Osteocyte (in vitro differentiated cells): ENCODE results near the gene LRCH1. TPM values are rescaled to one million over a fixed set of nuclear protein-coding genes. Genes with fewer than 3 reads are reported as not detected.
"Not testable (repeated sequence)": the region's sequence is repeated elsewhere in the genome, so short reads cannot be mapped to it uniquely, and the experiment has no call there.

ENCODE experiments used
- DNase-seq: peaks from one replicate; pipeline ENCODE4 v3.0.0; 2021; ENCODE audit warnings: mixed read lengths; ENCODE audit not compliant: unreplicated experiment; ENCODE audit errors: extremely low spot score
- H3K27ac Mint-ChIP-seq: one replicate; pipeline ENCODE4 v1.8.0; 2021; ENCODE audit warnings: mild to moderate bottlenecking, mixed read lengths; ENCODE audit not compliant: unreplicated experiment
- H3K27me3 Mint-ChIP-seq: one replicate; pipeline ENCODE4 v1.8.0; 2021; ENCODE audit warnings: mixed read lengths; ENCODE audit not compliant: unreplicated experiment
- H3K36me3 Mint-ChIP-seq: one replicate; pipeline ENCODE4 v1.8.0; 2021; ENCODE audit warnings: mixed read lengths; ENCODE audit not compliant: unreplicated experiment
- H3K4me1 Mint-ChIP-seq: one replicate; pipeline ENCODE4 v1.8.0; 2021; ENCODE audit warnings: mixed read lengths; ENCODE audit not compliant: unreplicated experiment
- H3K4me3 Mint-ChIP-seq: one replicate; pipeline ENCODE4 v1.8.0; 2021; ENCODE audit warnings: mild to moderate bottlenecking, moderate library complexity, mixed read lengths; ENCODE audit not compliant: unreplicated experiment
- H3K9me3 Mint-ChIP-seq: one replicate; pipeline ENCODE4 v1.8.0; 2021; ENCODE audit warnings: mixed read lengths; ENCODE audit not compliant: unreplicated experiment
- total RNA-seq: library from RNA; stranded (reverse); gene quantifications from 2 replicates; pipeline ENCODE4 v1.2.1, GENCODE V29; 2021
- TF ChIP-seq, protein P1 (sequence below): fragments of 200-600 bp; sonication (generic); IDR thresholded peaks from 2 replicates; pipeline ENCODE4 v1.5.0; 2021; ENCODE audit warnings: antibody characterized with exemption, mild to moderate bottlenecking, moderate library complexity

The LRCH1 gene
- total RNA-seq, 1 donor from 2014 or later, result 13.9 TPM

GRCh38 chr13:46516599-46517338, 36.2 kb upstream of the LRCH1 start:
- no peaks in the 10 kb centered on the region for H3K9me3 Mint-ChIP-seq
- H3K4me3 Mint-ChIP-seq, result no peak overlapping the region
- DNase-seq, result no peak
- H3K27me3 Mint-ChIP-seq, result no peaks in the 10 kb centered on the region
- no peak overlapping the region for H3K27ac Mint-ChIP-seq
- peaks cover 16% of the 10 kb centered on the region for H3K4me1 Mint-ChIP-seq
- TF ChIP-seq, protein P1, sequence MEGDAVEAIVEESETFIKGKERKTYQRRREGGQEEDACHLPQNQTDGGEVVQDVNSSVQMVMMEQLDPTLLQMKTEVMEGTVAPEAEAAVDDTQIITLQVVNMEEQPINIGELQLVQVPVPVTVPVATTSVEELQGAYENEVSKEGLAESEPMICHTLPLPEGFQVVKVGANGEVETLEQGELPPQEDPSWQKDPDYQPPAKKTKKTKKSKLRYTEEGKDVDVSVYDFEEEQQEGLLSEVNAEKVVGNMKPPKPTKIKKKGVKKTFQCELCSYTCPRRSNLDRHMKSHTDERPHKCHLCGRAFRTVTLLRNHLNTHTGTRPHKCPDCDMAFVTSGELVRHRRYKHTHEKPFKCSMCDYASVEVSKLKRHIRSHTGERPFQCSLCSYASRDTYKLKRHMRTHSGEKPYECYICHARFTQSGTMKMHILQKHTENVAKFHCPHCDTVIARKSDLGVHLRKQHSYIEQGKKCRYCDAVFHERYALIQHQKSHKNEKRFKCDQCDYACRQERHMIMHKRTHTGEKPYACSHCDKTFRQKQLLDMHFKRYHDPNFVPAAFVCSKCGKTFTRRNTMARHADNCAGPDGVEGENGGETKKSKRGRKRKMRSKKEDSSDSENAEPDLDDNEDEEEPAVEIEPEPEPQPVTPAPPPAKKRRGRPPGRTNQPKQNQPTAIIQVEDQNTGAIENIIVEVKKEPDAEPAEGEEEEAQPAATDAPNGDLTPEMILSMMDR, result no peak
- H3K36me3 Mint-ChIP-seq, result no peaks in the 10 kb centered on the region

DNA sequence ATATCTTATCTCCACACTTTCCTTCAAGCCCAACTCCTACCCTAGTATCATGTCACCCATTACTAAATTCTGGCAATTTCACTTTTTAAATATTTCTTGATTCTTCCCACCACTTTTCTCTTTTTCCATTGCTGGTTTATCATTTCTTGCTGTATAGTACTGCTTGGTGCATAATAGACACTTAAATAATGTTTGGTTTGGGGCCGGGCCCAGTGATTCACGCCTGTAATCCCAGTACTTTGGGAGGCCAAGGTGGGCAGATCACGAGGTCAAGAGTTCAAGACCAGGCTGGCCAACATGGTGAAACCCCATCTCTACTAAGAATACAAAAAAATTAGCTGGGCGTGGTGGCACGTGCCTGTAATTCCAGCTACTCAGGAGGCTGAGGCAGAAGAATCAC, 35.2 kb upstream of the LRCH1 start:
- not testable (repeated sequence) for H3K4me3 Mint-ChIP-seq, H3K27me3 Mint-ChIP-seq, H3K36me3 Mint-ChIP-seq, H3K9me3 Mint-ChIP-seq, DNase-seq, H3K27ac Mint-ChIP-seq
- H3K4me1 Mint-ChIP-seq, result peaks cover 16% of the 10 kb centered on the region

- Mint-ChIP-seq H3K4me1 (peaks cover 16% of the 10 kb centered on the region), H3K27me3 (no peaks in the 10 kb centered on the region), H3K4me3 (no peak overlapping the region), H3K9me3 (no peaks in the 10 kb centered on the region), H3K27ac (no peak overlapping the region), H3K36me3 (no peaks in the 10 kb centered on the region)
- DNase-seq, result no peak
- TF ChIP-seq, protein P1, result no peak
Measured at GRCh38 chr13:46519182-46519581, 33.8 kb upstream of the LRCH1 start.

- H3K27ac Mint-ChIP-seq, result no peak overlapping the region
- H3K36me3 Mint-ChIP-seq, result no peaks in the 10 kb centered on the region
- no peaks in the 10 kb centered on the region for H3K27me3 Mint-ChIP-seq
- no peak for DNase-seq
- peaks cover 16% of the 10 kb centered on the region for H3K4me1 Mint-ChIP-seq
- H3K4me3 Mint-ChIP-seq, result no peak overlapping the region
- TF ChIP-seq, protein P1, result no peak
- no peaks in the 10 kb centered on the region for H3K9me3 Mint-ChIP-seq
Measured at GRCh38 chr13:46520166-46520565, 32.8 kb upstream of the LRCH1 start.

GRCh38 chr13:46521486-46521885, 31.5 kb upstream of the LRCH1 start:
- no peaks in the 10 kb centered on the region for H3K36me3 Mint-ChIP-seq
- TF ChIP-seq, protein P1, result no peak
- H3K4me3 Mint-ChIP-seq, result no peak overlapping the region
- no peak overlapping the region for H3K27ac Mint-ChIP-seq
- no peaks in the 10 kb centered on the region for H3K9me3 Mint-ChIP-seq
- peaks cover 8% of the 10 kb centered on the region for H3K27me3 Mint-ChIP-seq
- H3K4me1 Mint-ChIP-seq, result peaks cover 14% of the 10 kb centered on the region
- DNase-seq, result no peak
